ENCODE data around the gene USP49. TPM values are rescaled to one million over a fixed set of nuclear protein-coding genes. Genes with fewer than 3 reads are reported as not detected.
A peak's percentile ranks its signal among the peaks of the same experiment; 100 is the strongest.

The USP49 gene
- total and polyA plus RNA-seq, 8 donors: 0.98 to 2.4 (median 1.5) TPM

GRCh38 chr6:41941280-41942066 lies 46.3 kb upstream of the USP49 start, which contains the start of gene CCND3:
Gene CCND3 (minus strand): TSS chr6:41941808. CDS start chr6:41941649, 159 bp downstream.
- 0% methylated on average over 30 to 87 of the region's 87 CpGs for WGBS, 2 donors
- peak; percentile 95 to 97 (median 96) for ATAC-seq
- no peaks in the 10 kb centered on the region for H3K27me3 ChIP-seq
- peaks cover 0 to 11% (median 0%) of the 10 kb centered on the region in 3 donors for H3K4me1 ChIP-seq
- no peaks in the 10 kb centered on the region for H3K9me3 ChIP-seq
- FAIRE-seq: no peak
- peak within 1 kb of the TSS; percentile 69 to 93 (median 80) for H3K4me3 ChIP-seq
- H3K27ac ChIP-seq: peak within 1 kb of the TSS; percentile 11 to 53 (median 25)
- TF ChIP-seq, protein P1, sequence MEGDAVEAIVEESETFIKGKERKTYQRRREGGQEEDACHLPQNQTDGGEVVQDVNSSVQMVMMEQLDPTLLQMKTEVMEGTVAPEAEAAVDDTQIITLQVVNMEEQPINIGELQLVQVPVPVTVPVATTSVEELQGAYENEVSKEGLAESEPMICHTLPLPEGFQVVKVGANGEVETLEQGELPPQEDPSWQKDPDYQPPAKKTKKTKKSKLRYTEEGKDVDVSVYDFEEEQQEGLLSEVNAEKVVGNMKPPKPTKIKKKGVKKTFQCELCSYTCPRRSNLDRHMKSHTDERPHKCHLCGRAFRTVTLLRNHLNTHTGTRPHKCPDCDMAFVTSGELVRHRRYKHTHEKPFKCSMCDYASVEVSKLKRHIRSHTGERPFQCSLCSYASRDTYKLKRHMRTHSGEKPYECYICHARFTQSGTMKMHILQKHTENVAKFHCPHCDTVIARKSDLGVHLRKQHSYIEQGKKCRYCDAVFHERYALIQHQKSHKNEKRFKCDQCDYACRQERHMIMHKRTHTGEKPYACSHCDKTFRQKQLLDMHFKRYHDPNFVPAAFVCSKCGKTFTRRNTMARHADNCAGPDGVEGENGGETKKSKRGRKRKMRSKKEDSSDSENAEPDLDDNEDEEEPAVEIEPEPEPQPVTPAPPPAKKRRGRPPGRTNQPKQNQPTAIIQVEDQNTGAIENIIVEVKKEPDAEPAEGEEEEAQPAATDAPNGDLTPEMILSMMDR (IDR thresholded peaks at IDR 0.05): no peak
- no peaks in the 10 kb centered on the region for H3K36me3 ChIP-seq
- DNase-seq: peak; percentile 88 to 96 (median 90)
- intact Hi-C loops (cut with DNase I): no loop called here

GRCh38 chr6:41940759-41941279 lies 45.6 kb upstream of the USP49 start:
- H3K9me3 ChIP-seq: no peaks in the 10 kb centered on the region
- intact Hi-C loops (cut with DNase I): no loop called here
- FAIRE-seq (no peak), DNase-seq (peak in 5 of 6 donors; percentile 26 to 83 (median 33)), ATAC-seq (peak; percentile 16 to 26 (median 24))
- 0 to 1% methylated on average over 35 to 38 of the region's 38 CpGs for WGBS, 2 donors
- TF ChIP-seq, protein P1 (IDR thresholded peaks at IDR 0.05): no peak
- H3K36me3 ChIP-seq: no peaks in the 10 kb centered on the region
- H3K4me1 ChIP-seq: peaks cover 0 to 12% (median 0%) of the 10 kb centered on the region in 3 donors
- peak overlapping the region; percentile 69 to 93 (median 80) for H3K4me3 ChIP-seq
- H3K27me3 ChIP-seq: no peaks in the 10 kb centered on the region
- H3K27ac ChIP-seq: peak overlapping the region in 2 of 4 donors; percentile 23 to 53

- DNase-seq (peak in 1 of 6 donors; percentile 31), ATAC-seq (no peak), FAIRE-seq (no peak)
- intact Hi-C loops (cut with DNase I): loop anchor here in 2 of 3 donors (10.0 kb wide), 3 partner anchors 85 to 155 kb away; partner anchors contain the start of genes PRICKLE4 (in 1 of the 2) and TOMM6 (in 1 of the 2)
- Histone ChIP-seq H3K9me3 (no peaks in the 10 kb centered on the region), H3K4me1 (peaks cover 0 to 12% (median 0%) of the 10 kb centered on the region in 3 donors), H3K27ac (peak overlapping the region in 1 of 4 donors; percentile 53), H3K4me3 (peak overlapping the region in 3 of 4 donors; percentile 75 to 93 (median 85)), H3K36me3 (peaks cover 0 to 4% (median 0%) of the 10 kb centered on the region in 3 donors), H3K27me3 (no peaks in the 10 kb centered on the region)
- 44 to 55% methylated on average over 27 of the region's 27 CpGs for WGBS, 2 donors
- TF ChIP-seq, protein P1 (IDR thresholded peaks at IDR 0.05): no peak
These were observed 44.9 kb upstream of the USP49 start for GRCh38 chr6:41939848-41940758.

DNA sequence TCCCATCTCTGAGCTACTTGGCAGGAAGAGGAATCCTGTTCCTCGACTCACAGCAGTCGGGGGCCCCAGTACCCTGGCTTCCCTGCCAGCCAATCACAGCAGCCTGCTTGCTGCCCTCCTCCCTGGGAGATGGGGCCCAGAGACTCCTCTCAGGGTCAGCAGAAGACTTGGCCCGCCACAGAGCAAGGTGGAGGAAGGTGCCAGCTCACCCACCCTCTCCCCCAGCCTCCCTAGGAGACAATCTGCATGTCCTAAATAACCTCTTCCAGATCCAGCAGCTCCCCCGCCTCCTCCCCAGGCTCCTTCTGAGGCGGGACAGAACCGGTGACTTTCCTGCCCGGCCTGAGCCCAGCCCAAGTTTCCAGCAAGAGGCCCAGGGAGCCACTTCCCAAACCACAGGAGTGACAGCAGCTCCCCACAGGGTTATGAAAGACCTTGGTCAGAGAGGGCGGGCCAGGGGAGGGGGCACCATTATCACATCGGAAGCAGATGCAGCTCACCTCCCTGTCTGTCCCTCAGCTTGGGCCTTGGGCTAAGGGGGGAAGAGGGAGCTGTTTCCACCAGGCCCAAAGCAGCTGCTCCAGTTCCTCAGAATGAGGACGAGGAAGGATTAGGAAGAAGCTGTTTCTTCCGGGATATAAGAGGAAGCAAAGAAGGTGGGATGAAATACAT lies 44.1 kb upstream of the USP49 start:
- intact Hi-C loops (cut with DNase I): loop anchor here in 2 of 3 donors (10.0 kb wide), 3 partner anchors 85 to 155 kb away; partner anchors contain the start of genes PRICKLE4 (in 1 of the 2) and TOMM6 (in 1 of the 2)
- Histone ChIP-seq H3K27me3 (no peaks in the 10 kb centered on the region), H3K4me1 (peaks cover 0 to 12% (median 0%) of the 10 kb centered on the region in 3 donors), H3K36me3 (peaks cover 0 to 12% (median 0%) of the 10 kb centered on the region in 3 donors), H3K27ac (no peak overlapping the region), H3K4me3 (peak overlapping the region in 1 of 4 donors; percentile 93), H3K9me3 (no peaks in the 10 kb centered on the region)
- DNase-seq (peak in 1 of 6 donors; percentile 55), ATAC-seq (no peak), FAIRE-seq (no peak)
- WGBS, 2 donors: 73 to 86% methylated on average over 10 to 11 of the region's 11 CpGs
- TF ChIP-seq, protein P1 (IDR thresholded peaks at IDR 0.05): no peak

Measured in pancreas (tissue), 10 donors.